ENCODE measurements around the gene PLA2G4A.
"Not testable (repeated sequence)": the region's sequence is repeated elsewhere in the genome, so short reads cannot be mapped to it uniquely, and the experiment has no call there.

The PLA2G4A gene

GRCh38 chr1:186873687-186874086 is 44.9 kb downstream of the PLA2G4A start:
- DNase-seq (ENCODE audit: low read depth in 2 of 2), result no peak

GRCh38 chr1:186875896-186876835 is 47.4 kb downstream of the PLA2G4A start:
- DNase-seq (ENCODE audit: low read depth in 2 of 2), result no peak

- DNase-seq (ENCODE audit: low read depth in 2 of 2), result no peak
Measured at GRCh38 chr1:186878356-186878755, 49.6 kb downstream of the PLA2G4A start.

GRCh38 chr1:186880982-186881381 is 52.2 kb downstream of the PLA2G4A start:
- DNase-seq (ENCODE audit: low read depth in 2 of 2), result no peak

DNA sequence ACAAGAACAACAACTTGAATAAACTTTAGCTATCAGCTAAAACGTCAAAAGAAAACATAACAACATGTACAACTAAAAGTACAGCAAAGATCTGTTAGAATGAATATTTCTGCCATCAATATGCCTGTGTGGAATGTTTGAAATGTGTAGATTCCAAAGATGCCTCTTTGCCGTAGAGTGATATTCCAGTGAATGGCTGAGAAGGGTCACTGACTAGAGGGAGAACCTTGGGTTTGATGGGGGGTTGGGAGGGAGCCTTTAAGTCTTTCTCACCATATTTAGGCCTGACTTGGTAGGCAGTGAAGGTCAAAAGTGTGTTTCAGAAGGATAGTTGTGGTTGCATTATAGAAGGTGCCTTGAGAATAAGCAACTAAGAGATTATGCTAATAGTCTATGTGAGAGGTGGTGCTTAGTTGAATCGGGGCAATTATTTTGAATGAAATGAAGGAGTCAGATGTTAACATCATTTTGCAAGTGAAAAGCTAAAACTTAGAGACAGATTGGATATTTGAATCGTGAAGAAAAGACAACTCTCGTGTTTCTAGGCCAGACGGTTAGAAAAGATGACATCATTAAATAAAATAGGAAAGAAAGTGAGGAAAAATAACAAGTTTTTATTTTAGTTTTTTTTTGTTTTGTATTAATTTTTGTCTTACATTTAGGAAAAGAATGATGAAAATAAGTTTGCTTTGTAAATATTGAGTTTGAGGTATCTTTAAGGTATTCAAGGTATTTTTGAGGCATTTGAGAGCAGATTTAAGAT is 53.8 kb downstream of the PLA2G4A start:
- no peak for DNase-seq (ENCODE audit: low read depth in 2 of 2)

DNA sequence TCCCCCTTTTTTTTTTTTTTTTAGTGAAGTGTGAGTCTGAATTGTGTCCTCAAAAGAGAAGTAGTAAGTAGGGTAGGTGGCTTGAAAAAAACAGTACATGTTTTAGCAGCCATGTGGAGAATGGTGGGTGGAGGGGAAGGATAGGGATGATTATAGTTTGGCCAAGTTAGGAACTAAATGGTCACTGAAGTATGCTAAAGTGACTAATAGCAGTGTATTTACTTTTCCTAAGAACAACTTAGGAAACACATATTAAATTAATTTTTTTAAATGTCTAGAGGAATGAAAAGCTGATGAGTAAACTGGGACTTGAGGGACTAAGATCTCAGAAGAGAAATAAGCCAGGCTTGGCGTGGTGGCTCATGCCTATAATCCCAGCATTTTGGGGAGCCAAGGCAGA is 55.5 kb downstream of the PLA2G4A start:
- no peak for DNase-seq (ENCODE audit: low read depth in 2 of 2)

DNA sequence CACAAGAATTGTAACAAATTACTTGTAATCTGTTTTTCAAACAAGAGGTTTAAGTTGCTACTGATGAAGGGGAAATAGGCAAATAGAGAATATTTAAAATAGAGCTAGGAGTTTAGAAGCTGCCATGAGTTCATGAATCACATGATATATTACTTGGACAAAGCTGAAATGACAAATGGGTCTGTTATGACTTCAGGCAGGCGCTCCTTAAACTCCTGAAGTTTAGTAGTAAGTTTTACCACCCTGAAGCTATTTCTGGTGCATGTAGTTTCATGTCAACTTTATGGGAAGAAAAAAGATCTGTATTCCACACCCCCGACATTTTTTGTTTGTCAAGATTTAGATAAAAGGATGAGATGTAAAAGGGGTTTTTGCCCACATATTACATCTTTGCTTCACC is 58.5 kb downstream of the PLA2G4A start:
- no peak for DNase-seq (ENCODE audit: low read depth in 2 of 2)

DNA sequence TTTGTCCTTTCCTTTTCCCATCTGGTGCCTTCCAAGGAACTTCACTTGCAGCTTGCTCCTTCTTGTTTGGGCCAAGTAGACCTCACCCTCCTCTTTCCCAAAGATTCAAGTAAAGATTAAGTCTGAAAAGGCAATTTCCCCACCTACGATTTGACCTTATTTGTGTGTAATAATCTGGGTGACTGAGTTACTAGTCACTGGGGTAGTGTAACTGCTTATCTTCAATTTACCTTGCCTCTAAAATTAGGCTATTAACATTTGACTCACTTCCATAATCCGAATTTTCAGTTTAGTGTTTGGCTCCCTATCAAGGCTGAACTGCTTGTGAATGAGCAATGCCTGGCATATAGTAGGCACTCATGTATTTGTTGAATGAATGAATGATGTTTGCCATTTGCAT is 59.6 kb downstream of the PLA2G4A start:
- DNase-seq (ENCODE audit: low read depth in 2 of 2), result no peak

DNA sequence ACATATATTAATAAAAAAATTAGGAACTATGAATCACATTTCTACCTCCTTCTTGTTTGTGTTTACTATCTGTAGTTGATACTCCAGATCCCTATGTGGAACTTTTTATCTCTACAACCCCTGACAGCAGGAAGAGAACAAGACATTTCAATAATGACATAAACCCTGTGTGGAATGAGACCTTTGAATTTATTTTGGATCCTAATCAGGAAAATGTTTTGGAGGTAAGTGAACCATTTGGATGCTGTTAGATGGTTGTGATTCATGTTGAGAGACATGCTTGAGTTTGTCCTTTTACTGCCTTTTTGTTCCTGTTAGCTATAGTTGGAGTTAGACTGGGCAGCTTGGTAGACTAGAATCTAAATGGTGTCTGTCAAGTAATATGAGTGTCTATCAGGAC is 64.2 kb downstream of the PLA2G4A start:
- no peak for DNase-seq (ENCODE audit: low read depth in 2 of 2)

DNA sequence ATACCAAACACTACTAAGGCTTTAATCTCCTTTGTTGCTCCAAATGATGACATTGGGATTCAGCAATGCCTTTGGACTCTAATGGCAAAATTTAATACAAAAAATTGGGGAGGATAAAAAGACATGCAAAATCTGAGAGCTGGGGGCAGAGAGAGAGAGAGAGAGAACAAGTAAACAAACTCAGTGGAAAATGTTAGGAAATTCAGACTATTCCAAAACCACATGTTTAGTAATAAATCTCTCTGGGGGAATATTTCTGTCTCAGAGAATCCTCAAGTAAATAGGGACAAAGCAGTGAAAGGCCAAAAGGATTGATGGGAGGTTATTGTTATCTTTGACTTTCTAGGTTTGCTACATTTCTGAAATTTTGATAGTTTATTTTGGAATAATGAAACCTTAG is 65.7 kb downstream of the PLA2G4A start:
- no peak for DNase-seq (ENCODE audit: low read depth in 2 of 2)

- DNase-seq (ENCODE audit: low read depth in 2 of 2), result no peak
Measured at GRCh38 chr1:186896211-186896610, 67.5 kb downstream of the PLA2G4A start.

- no peak for DNase-seq (ENCODE audit: low read depth in 2 of 2)
Measured at GRCh38 chr1:186897008-186897407, 68.3 kb downstream of the PLA2G4A start.

DNA sequence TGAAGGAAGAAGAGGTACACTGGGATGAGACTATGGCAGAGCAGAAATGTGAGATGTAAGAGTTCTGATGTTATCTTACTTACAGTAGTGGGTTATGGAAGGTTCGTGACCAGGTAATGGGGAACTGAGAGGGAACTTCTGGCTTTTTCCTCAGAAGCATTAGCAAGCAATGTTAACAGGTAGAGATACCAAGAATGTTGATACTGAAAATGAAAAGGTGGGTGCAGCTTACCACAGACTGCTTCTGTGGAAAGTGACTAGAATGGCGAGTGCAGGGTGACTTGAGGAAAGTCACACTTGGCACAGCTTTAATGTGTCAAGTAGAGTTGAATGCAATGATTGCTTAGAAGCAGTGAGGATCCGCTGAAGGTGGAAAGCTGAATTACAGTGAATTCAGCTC is 70.8 kb downstream of the PLA2G4A start:
- no peak for DNase-seq (ENCODE audit: low read depth in 2 of 2)

DNA sequence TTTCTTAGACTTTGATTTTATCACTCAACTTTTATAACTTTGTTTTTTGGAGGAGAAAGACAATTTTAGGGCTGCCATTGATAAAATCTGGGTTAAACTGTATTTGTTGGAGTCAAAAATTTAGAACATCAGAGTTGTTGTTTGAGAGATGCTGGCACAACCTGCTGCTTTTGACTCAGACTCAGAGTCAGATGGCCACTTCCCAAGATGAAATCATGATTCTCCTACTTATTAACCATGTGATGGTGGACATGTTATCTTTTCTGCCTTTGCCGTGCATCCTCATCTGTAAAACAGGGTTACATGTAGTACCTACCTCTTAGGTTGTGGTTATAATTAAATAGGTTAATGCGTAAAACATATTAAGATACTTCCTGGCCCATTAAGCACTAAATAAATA is 71.2 kb downstream of the PLA2G4A start:
- DNase-seq (ENCODE audit: low read depth in 2 of 2), result no peak

DNA sequence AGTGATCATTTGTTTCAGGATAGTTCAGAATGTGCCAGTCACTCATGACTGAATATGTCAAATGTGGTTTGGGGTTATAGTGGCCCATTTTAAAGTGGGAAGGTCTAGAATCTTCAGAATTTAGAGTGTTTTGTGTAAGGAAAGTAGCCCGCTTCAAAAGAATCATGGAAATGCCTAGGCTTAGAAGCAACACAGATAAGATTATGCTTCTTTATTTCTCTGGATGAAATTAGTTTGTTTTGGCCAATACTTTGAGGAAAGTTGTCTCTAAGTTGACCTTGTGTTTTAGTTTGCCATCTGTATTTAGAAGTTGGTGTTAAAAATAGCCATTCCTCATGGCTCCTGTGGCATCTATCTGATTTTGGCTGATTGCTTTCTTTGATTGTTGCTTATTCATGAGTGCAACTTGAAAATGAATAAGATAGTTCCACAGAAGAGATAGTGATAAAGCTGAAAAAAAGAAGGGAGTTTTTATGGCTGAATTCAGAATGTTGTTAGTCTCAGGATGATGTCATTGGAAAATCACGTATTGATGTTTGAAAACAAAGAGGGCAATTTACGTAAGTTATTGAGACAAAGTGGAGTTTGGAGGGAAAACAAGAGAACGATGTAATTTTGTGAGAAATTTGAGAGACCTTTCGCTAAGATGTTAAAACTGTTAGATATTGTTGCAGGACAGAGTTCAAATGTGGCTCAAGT is 71.9 kb downstream of the PLA2G4A start:
- no peak for DNase-seq (ENCODE audit: low read depth in 2 of 2)

GRCh38 chr1:186901631-186902030 is 72.9 kb downstream of the PLA2G4A start:
- no peak for DNase-seq (ENCODE audit: low read depth in 2 of 2)

- no peak for DNase-seq (ENCODE audit: low read depth in 2 of 2)
Measured at GRCh38 chr1:186903374-186904136, 74.8 kb downstream of the PLA2G4A start.

- no peak for DNase-seq (ENCODE audit: low read depth in 2 of 2)
Measured at GRCh38 chr1:186904361-186904760, 75.6 kb downstream of the PLA2G4A start.

- DNase-seq (ENCODE audit: low read depth in 2 of 2), result no peak
Measured at GRCh38 chr1:186905561-186905960, 76.8 kb downstream of the PLA2G4A start.

DNA sequence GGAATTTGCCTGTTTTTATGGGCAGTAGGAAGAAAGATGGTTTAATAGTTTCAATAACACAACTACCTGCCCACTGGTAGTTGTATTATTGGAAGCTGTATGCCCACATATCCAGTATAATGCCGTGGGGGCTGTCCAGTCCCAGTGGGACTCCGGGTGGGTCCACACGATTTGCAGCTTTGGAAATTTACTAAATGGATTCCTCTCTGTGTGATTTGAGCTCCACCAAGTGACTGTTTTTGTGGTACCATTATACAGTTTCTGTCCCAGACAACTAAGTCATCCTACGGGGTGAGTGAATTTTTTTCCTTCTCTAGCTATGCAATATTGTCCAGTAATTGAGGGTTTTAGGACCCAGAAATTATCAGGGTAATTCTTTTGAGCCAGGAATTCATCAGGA is 86.8 kb downstream of the PLA2G4A start:
- DNase-seq (ENCODE audit: low read depth in 2 of 2), result no peak

GRCh38 chr1:186917106-186917786 is 88.5 kb downstream of the PLA2G4A start:
- DNase-seq (ENCODE audit: low read depth in 2 of 2), result not testable (repeated sequence)
